A549 (cell line): ENCODE measurements around the gene AFAP1. TPM values are rescaled to one million over a fixed set of nuclear protein-coding genes. Genes with fewer than 3 reads are reported as not detected.
A peak's percentile ranks its signal among the peaks of the same experiment; 100 is the strongest.
"Not testable (repeated sequence)": the region's sequence is repeated elsewhere in the genome, so short reads cannot be mapped to it uniquely, and the experiment has no call there.

ENCODE experiments used
- ATAC-seq, 2 experiments: fragments of 200-7000 bp in 1 of 2; fragments of >200 bp in 1 of 2; cut with Nextera tagmentation in 1 of 2; cut with Tn5 transposase in 1 of 2; 3 replicates each; pipeline versions ENCODE4 v1.8.0 to v1.9.1; 2018 to 2020; ENCODE audit warnings: mild to moderate bottlenecking in 1 of 2, moderate library complexity in 1 of 2
- CTCF ChIA-PET: fragments of 300-600 bp; sonication (Branson Sonifier 250); formaldehyde crosslinking; extraction: SDS; loops from one replicate; lab custom pipeline; 2021; ENCODE audit warnings: antibody characterized with exemption, inconsistent platforms; lab: Yijun Ruan, JAX
- POLR2A ChIA-PET: fragments of 350-600 bp; formaldehyde crosslinking; extraction: SDS; loops from one replicate; lab custom pipeline; 2021; ENCODE audit warnings: antibody characterized with exemption, inconsistent platforms; lab: Yijun Ruan, JAX
- DNase-seq, 2 experiments: peaks; one replicate each; pipeline versions ENCODE4 v3.0.0 to v3.0.0-alpha.2; 2011 to 2016; ENCODE audit warnings: low read depth in 1 of 2, low spot score in 1 of 2
- FAIRE-seq: peaks from 2 replicates; lab custom pipeline; 2011; peaks lifted over from hg19 to GRCh38; lab: Jason Lieb, UNC
- H3K27ac ChIP-seq, 2 experiments: fragments of >200 bp; sonication (Bioruptor Twin); formaldehyde crosslinking; 3 replicates each; pipeline ENCODE4 v1.5.1; 2016 to 2017
- H3K4me1 ChIP-seq: fragments of >200 bp; sonication (Bioruptor Twin); formaldehyde crosslinking; 3 replicates; pipeline ENCODE4 v1.6.1; 2016
- H3K4me2 ChIP-seq: fragments of >200 bp; sonication (Bioruptor Twin); formaldehyde crosslinking; 3 replicates; pipeline ENCODE4 v1.6.1; 2016
- H3K4me3 ChIP-seq: fragments of >200 bp; sonication (Bioruptor Twin); formaldehyde crosslinking; 3 replicates; pipeline ENCODE4 v1.5.1; 2016
- H3K9me3 ChIP-seq: fragments of >200 bp; sonication (Bioruptor Twin); formaldehyde crosslinking; 3 replicates; pipeline ENCODE4 v1.6.1; 2016
- CEBPB ChIP-seq, 2 experiments: fragments of >200 bp in 1 of 2; sonication (Bioruptor Twin) in 1 of 2; formaldehyde crosslinking in 1 of 2; IDR thresholded peaks; 2 replicates each; pipeline ENCODE4 v1.6.1; 2012 to 2016
- CTCF ChIP-seq: fragments of >200 bp; sonication (Bioruptor Twin); formaldehyde crosslinking; IDR thresholded peaks from 3 replicates; pipeline ENCODE4 v1.5.1; 2016
- EHF ChIP-seq: fragments of 250-450 bp; sonication (Bioruptor Pico); IDR thresholded peaks from 2 replicates; pipeline ENCODE4 v1.5.0; 2020; ENCODE audit warnings: mild to moderate bottlenecking
- ELK1 ChIP-seq: fragments of 150-350 bp; IDR thresholded peaks from 2 replicates; pipeline ENCODE4 v1.6.1; 2014; ENCODE audit warnings: low read depth, mild to moderate bottlenecking, low read length
- ESRRA ChIP-seq: fragments of 150-350 bp; IDR thresholded peaks from 2 replicates; pipeline ENCODE4 v1.6.1; 2014; ENCODE audit warnings: mild to moderate bottlenecking, low read length, borderline replicate concordance
- HOXA7 ChIP-seq: fragments of 250-450 bp; sonication (Bioruptor Pico); IDR thresholded peaks from 2 replicates; pipeline ENCODE4 v1.5.0; 2020; ENCODE audit warnings: mild to moderate bottlenecking, moderate library complexity
- HOXB5 ChIP-seq: fragments of 250-450 bp; sonication (Bioruptor Pico); IDR thresholded peaks from 2 replicates; pipeline ENCODE4 v1.5.0; 2020; ENCODE audit warnings: mild to moderate bottlenecking, moderate library complexity
- MYC ChIP-seq: IDR thresholded peaks from 2 replicates; pipeline ENCODE4 v1.6.1; 2012; ENCODE audit warnings: mild to moderate bottlenecking, inconsistent platforms, low read length, improper control_type of control experiment, borderline replicate concordance
- NFE2L2 ChIP-seq: fragments of 150-350 bp; conservative IDR thresholded peaks from 2 replicates; pipeline ENCODE4 v1.6.1; 2014; ENCODE audit warnings: low read length
- NPAS2 ChIP-seq: fragments of 250-450 bp; sonication (Bioruptor Pico); IDR thresholded peaks from 2 replicates; pipeline ENCODE4 v1.8.0; 2022; ENCODE audit warnings: mild to moderate bottlenecking, moderate library complexity, borderline replicate concordance
- NR3C1 ChIP-seq: fragments of >200 bp; sonication (Bioruptor Twin); formaldehyde crosslinking; IDR thresholded peaks from 3 replicates; pipeline ENCODE4 v1.6.1; 2017
- REST ChIP-seq: fragments of 200-600 bp; sonication (generic); IDR thresholded peaks from 2 replicates; pipeline ENCODE4 v1.6.1; 2016; ENCODE audit warnings: antibody characterized with exemption, mild to moderate bottlenecking, moderate library complexity
- SREBF2 ChIP-seq: fragments of 450-650 bp; IDR thresholded peaks from 2 replicates; pipeline ENCODE4 v1.6.1; 2014; ENCODE audit warnings: mild to moderate bottlenecking, moderate library complexity
- TP53 ChIP-seq: fragments of 250-450 bp; sonication (Bioruptor Pico); IDR thresholded peaks from 2 replicates; pipeline ENCODE4 v1.5.0; 2021; ENCODE audit warnings: mild to moderate bottlenecking, moderate library complexity
- ZNF302 ChIP-seq: fragments of 250-450 bp; sonication (Bioruptor Pico); IDR thresholded peaks from 2 replicates; pipeline ENCODE4 v1.9.0; 2021; ENCODE audit warnings: inconsistent platforms, mild to moderate bottlenecking, moderate library complexity
- WGBS: methylation state at CpG from one replicate; pipeline ENCODE4 v1.1.6; 2017; ENCODE audit errors: missing lambda C conversion rate; 5-methylcytosine and 5-hydroxymethylcytosine counted together
- polyA plus RNA-seq, 4 experiments: library from polyadenylated mRNA; depleted of rRNA in 3 of 4; stranded (reverse); fragments of >200 nt; fragmentation: RNase III in 1 of 4; extraction: RNeasy Plus Mini Kit Qiagen cat#74134 plus additional on column Dnase treatment in 1 of 4; gene quantifications; 2 replicates in 3 of 4; 3 replicates in 1 of 4; pipeline ENCODE4 v1.2.3, GENCODE V29; 2011 to 2017

Gene AFAP1
- polyA plus RNA-seq, 2 of the 4 experiments (the other 2 are of a cell fraction) = 25.4 to 29.6 TPM

- no peak for TF ChIP-seq ELK1
Measured at GRCh38 chr4:7918981-7919380, 20.7 kb downstream of the AFAP1 start (continued).

GRCh38 chr4:7918187-7918586 lies 21.5 kb downstream of the AFAP1 start:
- H3K27ac ChIP-seq = peak overlapping the region in 1 of 2 experiments; percentile 75; a peak in 3 of 6 replicates
- ATAC-seq, FAIRE-seq, DNase-seq, CTCF ChIA-PET, H3K9me3 ChIP-seq, H3K4me3 ChIP-seq, POLR2A ChIA-PET: not testable (repeated sequence)
- H3K4me2 ChIP-seq = peak overlapping the region; percentile 40; the same call in 2 of the 3 replicates
- WGBS = 73% methylated on average over 6 of the region's 18 CpGs
- peaks cover 43% of the 10 kb centered on the region for H3K4me1 ChIP-seq

GRCh38 chr4:7917669-7918068 lies 22.0 kb downstream of the AFAP1 start:
- H3K4me3 ChIP-seq = no peak overlapping the region
- no peak for TF ChIP-seq SREBF2
- no peak for TF ChIP-seq HOXB5 (CRISPR knock-in tag)
- TF ChIP-seq TP53 = no peak
- TF ChIP-seq ZNF302 (CRISPR knock-in tag) = no peak
- no peak for TF ChIP-seq CTCF
- TF ChIP-seq NPAS2 (CRISPR knock-in tag) = no peak
- TF ChIP-seq MYC = no peak
- no peak for TF ChIP-seq NFE2L2
- TF ChIP-seq NR3C1 = no peak
- TF ChIP-seq REST = no peak
- TF ChIP-seq EHF (CRISPR knock-in tag) = no peak
- TF ChIP-seq HOXA7 (CRISPR knock-in tag) = no peak
- TF ChIP-seq ESRRA = no peak
- ChIA-PET CTCF (interaction anchor here (1.3 kb wide), 1 partner anchor 113 kb away, joined by 6 read pairs; no protein-coding TSS in a partner anchor), POLR2A (no interaction called here)
- DNase-seq (no peak), FAIRE-seq (no peak), ATAC-seq (peak; percentile 71 to 77)
- H3K4me2 ChIP-seq = peak overlapping the region; percentile 40; the same call in 2 of the 3 replicates
- H3K4me1 ChIP-seq = peaks cover 48% of the 10 kb centered on the region
- peak overlapping the region; percentile 8 to 75; a peak in 4 of 6 replicates for H3K27ac ChIP-seq
- H3K9me3 ChIP-seq = no peaks in the 10 kb centered on the region
- WGBS = 32% methylated on average over 6 of the region's 6 CpGs

- Histone ChIP-seq H3K9me3 (no peaks in the 10 kb centered on the region), H3K4me1 (peaks cover 65% of the 10 kb centered on the region), H3K4me2 (no peak overlapping the region), H3K27ac (peak overlapping the region in 1 of 2 experiments; percentile 46; a peak in 2 of 6 replicates)
- FAIRE-seq (no peak), DNase-seq (no peak)
- WGBS = 65% methylated on average over 6 of the region's 6 CpGs
- TF ChIP-seq NFE2L2 = no peak
- peak; percentile 41 to 80; a peak in 3 of 4 replicates for TF ChIP-seq CEBPB (IDR thresholded peaks at IDR 0.05)
- TF ChIP-seq, all 56 proteins: peak for 1
- no peak overlapping the region for H3K4me3 ChIP-seq
- no peak for ATAC-seq
- POLR2A ChIA-PET = no interaction called here
- CTCF ChIA-PET = interaction anchor here (0.6 to 1.2 kb wide), 3 partner anchors 11 to 113 kb away, joined by 3 to 8 read pairs (median 3); no protein-coding TSS in a partner anchor
Measured at GRCh38 chr4:7915875-7916242, 23.8 kb downstream of the AFAP1 start.
